ENCODE measurements around the gene ACTR6.
"Not testable (repeated sequence)": the region's sequence is repeated elsewhere in the genome, so short reads cannot be mapped to it uniquely, and the experiment has no call there.

ACTR6 gene

GRCh38 chr12:100185361-100185894 lies 15.2 kb upstream of the ACTR6 start:
- no peak for DNase-seq

- DNase-seq, result no peak
Observed at GRCh38 chr12:100186071-100186470, 14.5 kb upstream of the ACTR6 start.

- DNase-seq, result no peak
Observed at GRCh38 chr12:100187068-100187467, 13.5 kb upstream of the ACTR6 start.

GRCh38 chr12:100187857-100188519 lies 12.6 kb upstream of the ACTR6 start:
- no peak for DNase-seq

GRCh38 chr12:100188888-100189635 lies 11.6 kb upstream of the ACTR6 start:
- not testable (repeated sequence) for DNase-seq

- no peak for DNase-seq
Observed at GRCh38 chr12:100189636-100190394, 10.8 kb upstream of the ACTR6 start.

GRCh38 chr12:100193085-100193484 lies 7.5 kb upstream of the ACTR6 start:
- DNase-seq, result no peak

- no peak for DNase-seq
Observed at GRCh38 chr12:100197486-100197885, 3.1 kb upstream of the ACTR6 start.

- no peak for DNase-seq
Observed at GRCh38 chr12:100199023-100199346, 1.6 kb upstream of the ACTR6 start.

GRCh38 chr12:100199347-100200149 lies 1.1 kb upstream of the ACTR6 start:
- DNase-seq, result peak; percentile 90

GRCh38 chr12:100201604-100202423 lies 1.2 kb downstream of the ACTR6 start:
- no peak for DNase-seq

GRCh38 chr12:100207311-100207710 lies 6.7 kb downstream of the ACTR6 start:
- DNase-seq, result no peak

GRCh38 chr12:100208834-100209233 lies 8.2 kb downstream of the ACTR6 start:
- DNase-seq, result no peak

GRCh38 chr12:100211698-100212097 lies 11.1 kb downstream of the ACTR6 start:
- no peak for DNase-seq

GRCh38 chr12:100213016-100213891 lies 12.6 kb downstream of the ACTR6 start:
- DNase-seq, result no peak

GRCh38 chr12:100214518-100214917 lies 13.9 kb downstream of the ACTR6 start:
- no peak for DNase-seq

GRCh38 chr12:100215209-100215608 lies 14.6 kb downstream of the ACTR6 start:
- no peak for DNase-seq

- no peak for DNase-seq
Observed at GRCh38 chr12:100216337-100216736, 15.7 kb downstream of the ACTR6 start.

- no peak for DNase-seq
Observed at GRCh38 chr12:100219328-100220109, 18.9 kb downstream of the ACTR6 start.

- no peak for DNase-seq
Observed at GRCh38 chr12:100221523-100221922, 20.9 kb downstream of the ACTR6 start.

Measured in NCI-H146 (cell line).